ENCODE data around the gene NPBWR2.

DNA sequence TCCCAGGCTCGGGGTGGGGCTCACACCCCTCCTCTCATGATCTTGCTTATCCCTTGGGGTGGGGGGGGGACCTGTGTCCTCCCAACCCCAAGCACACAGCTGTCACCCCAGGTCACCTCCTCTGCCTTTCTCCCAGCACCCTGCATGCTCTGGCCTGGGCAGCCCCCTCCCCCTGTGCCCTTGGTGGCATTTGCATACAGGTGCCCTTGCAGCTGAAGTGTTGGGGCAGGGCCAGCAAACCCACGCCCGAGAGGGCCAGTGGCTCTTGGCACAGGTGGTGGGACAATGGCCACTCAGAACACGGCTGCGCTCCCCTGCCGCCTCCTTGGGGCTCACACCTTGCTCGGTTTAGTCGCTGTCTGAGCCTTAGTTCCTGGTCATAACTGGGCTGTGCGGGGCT is 45.5 kb upstream of the NPBWR2 start:
- no peak for TF ChIP-seq CTCF (IDR thresholded peaks at IDR 0.05)
- TF ChIP-seq POLR2A (IDR thresholded peaks at IDR 0.05), result no peak

Measured in lower leg skin (tissue), 3 donors.